Uterus (tissue), 4 donors: Measurements from ENCODE around the gene TLCD3A. TPM values are rescaled to one million over a fixed set of nuclear protein-coding genes. Genes with fewer than 3 reads are reported as not detected.
"Not testable (repeated sequence)": the region's sequence is repeated elsewhere in the genome, so short reads cannot be mapped to it uniquely, and the experiment has no call there.

Experiments
- DNase-seq, 2 donors: peaks; one replicate each; pipeline ENCODE4 v3.0.0-alpha.2; 2019 to 2020
- H3K27ac ChIP-seq, 2 donors: fragments of 200-600 bp; sonication (generic); 1 replicate in 1 of 2; 2 replicates in 1 of 2; pipeline ENCODE4 v1.5.1; 2016 to 2018
- H3K27me3 ChIP-seq, 2 donors: fragments of 200-600 bp; sonication (generic); one replicate each; pipeline ENCODE4 v1.5.1; 2018 to 2019; ENCODE audit warnings: control low read depth in 1 of 2
- H3K36me3 ChIP-seq, 2 donors: fragments of 200-600 bp; sonication (generic); one replicate each; pipeline ENCODE4 v1.5.1; 2019; ENCODE audit warnings: control low read depth in 1 of 2
- H3K4me1 ChIP-seq, 2 donors: fragments of 200-600 bp; sonication (generic); one replicate each; pipeline ENCODE4 v1.5.1; 2018 to 2019; ENCODE audit warnings: control low read depth in 1 of 2
- H3K4me3 ChIP-seq, 2 donors: fragments of 200-600 bp; sonication (generic); 1 replicate in 1 of 2; 2 replicates in 1 of 2; pipeline ENCODE4 v1.5.1; 2018 to 2019; ENCODE audit warnings: mild to moderate bottlenecking in 1 of 2
- H3K9me3 ChIP-seq, 2 donors: fragments of 200-600 bp; sonication (generic); one replicate each; pipeline ENCODE4 v1.5.1; 2019; ENCODE audit warnings: control low read depth in 1 of 2
- CTCF ChIP-seq, 4 experiments: fragments of 200-600 bp in 2 of 4; fragments of 450-650 bp in 2 of 4; sonication (generic) in 2 of 4; IDR thresholded peaks; one replicate each; pipeline ENCODE4 v1.5.1; 2016 to 2019; ENCODE audit warnings: antibody characterized with exemption in 4 of 4, mild to moderate bottlenecking in 2 of 4, moderate library complexity in 1 of 4
- POLR2A ChIP-seq, 2 donors: fragments of 450-650 bp; IDR thresholded peaks; one replicate each; pipeline ENCODE4 v1.6.1; 2016; ENCODE audit warnings: antibody characterized with exemption in 2 of 2, mild to moderate bottlenecking in 1 of 2, moderate library complexity in 1 of 2
- intact Hi-C: fragments of 100-400 bp; cut with DNase I; formaldehyde crosslinking; loops from one replicate; pipeline ENCODE4 v1.15.1; 2023; ENCODE audit warnings: low total_unique reads
- total RNA-seq, 4 donors: library from RNA; depleted of rRNA in 3 of 4; stranded (reverse); fragments of >200 nt in 3 of 4; gene quantifications; one replicate each; pipeline versions ENCODE4 v1.1.0 to v1.2.4, GENCODE V29; 2014 to 2023
- donor health status: DM: yes; HTN: yes; CAD: no.

TLCD3A gene
- total RNA-seq, 4 donors from 2014 or later = 3.2 to 19.6 (median 15.6) TPM; not detected in 1

DNA sequence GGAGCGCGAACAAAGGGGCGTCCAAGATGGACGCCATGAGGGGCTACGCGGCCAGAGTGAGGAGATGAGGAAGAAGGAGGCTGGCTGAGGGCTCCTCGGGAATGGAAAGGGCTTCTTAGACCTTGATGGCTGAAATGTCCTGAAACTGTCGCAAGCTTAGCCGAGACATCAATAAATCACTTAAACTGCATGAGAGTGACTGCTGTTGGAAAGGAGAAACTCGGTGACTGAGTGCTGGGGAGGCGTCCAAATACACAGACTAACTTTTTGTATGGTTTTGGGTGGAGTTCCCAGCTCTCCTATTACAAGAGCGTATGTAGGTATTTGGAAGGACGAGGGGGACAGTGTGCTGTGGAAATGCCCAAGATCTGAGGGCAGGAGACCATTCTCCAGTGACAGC is 21.0 kb downstream of the TLCD3A start:
- Histone ChIP-seq H3K36me3 (no peaks in the 10 kb centered on the region), H3K27ac (no peak overlapping the region), H3K27me3 (no peaks in the 10 kb centered on the region), H3K4me1 (peaks cover 0 to 14% of the 10 kb centered on the region in 2 donors), H3K9me3 (no peaks in the 10 kb centered on the region), H3K4me3 (no peak overlapping the region)
- TF ChIP-seq POLR2A (IDR thresholded peaks at IDR 0.05) (no peak), CTCF (IDR thresholded peaks at IDR 0.05) (no peak)
- intact Hi-C loops = no loop called here
- no peak for DNase-seq

DNA sequence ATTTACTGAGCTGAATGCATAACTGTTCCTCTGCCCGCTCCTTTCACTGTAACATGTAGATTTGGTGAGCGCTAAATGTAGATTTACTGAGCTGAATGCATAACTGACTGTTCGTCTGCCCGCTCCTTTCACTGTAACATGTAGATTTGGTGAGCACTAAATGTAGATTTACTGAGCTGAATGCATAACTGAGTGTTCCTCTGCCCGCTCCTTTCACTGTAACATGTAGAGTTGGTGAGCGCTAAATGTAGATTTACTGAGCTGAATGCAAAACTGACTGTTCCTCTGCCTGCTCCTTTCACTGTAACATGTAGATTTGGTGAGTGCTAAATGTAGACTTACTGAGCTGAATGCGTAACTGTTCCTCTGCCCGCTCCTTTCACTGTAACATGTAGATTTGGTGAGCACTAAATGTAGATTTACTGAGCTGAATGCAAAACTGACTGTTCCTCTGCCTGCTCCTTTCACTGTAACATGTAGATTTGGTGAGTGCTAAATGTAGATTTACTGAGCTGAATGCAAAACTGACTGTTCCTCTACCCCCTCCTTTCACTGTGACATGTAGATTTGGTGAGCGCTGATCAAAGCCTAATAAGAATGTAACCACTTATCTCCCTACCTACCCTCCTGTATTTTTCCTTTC is 23.0 kb downstream of the TLCD3A start:
- H3K27ac ChIP-seq, H3K4me3 ChIP-seq, DNase-seq, H3K27me3 ChIP-seq, H3K9me3 ChIP-seq, H3K36me3 ChIP-seq, H3K4me1 ChIP-seq, intact Hi-C loops: not testable (repeated sequence)

DNA sequence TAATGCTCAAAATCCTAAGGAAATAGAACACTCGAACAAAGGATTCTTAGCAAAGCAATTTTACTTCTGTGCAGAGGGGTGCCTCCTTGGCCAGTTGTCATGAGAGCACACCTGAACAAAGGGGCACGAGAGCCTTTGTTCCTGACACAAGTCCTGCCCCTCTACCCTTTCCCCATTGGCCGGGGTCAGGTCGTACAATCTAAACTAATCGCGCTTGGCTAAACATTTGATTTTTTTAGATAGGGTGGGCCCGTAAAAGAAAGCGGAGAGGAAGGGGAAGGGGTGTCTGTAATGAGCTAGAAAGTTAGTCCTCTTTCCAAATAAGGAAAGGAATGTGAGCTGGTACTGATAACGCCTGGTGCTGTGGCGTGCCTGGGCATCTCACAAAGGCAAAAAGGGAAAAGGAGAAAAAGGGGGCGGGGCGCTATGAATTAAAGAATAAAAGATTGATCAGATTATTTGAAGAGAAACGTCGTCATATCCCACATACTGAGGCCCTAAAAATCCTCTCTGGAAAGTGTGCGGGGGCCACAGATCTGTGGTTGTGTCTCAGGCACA is 23.7 kb downstream of the TLCD3A start:
- H3K4me3 ChIP-seq, H3K36me3 ChIP-seq, H3K27me3 ChIP-seq, DNase-seq, intact Hi-C loops, H3K9me3 ChIP-seq, H3K4me1 ChIP-seq: not testable (repeated sequence)
- peak overlapping the region in 1 of 2 donors; percentile 8 for H3K27ac ChIP-seq

DNA sequence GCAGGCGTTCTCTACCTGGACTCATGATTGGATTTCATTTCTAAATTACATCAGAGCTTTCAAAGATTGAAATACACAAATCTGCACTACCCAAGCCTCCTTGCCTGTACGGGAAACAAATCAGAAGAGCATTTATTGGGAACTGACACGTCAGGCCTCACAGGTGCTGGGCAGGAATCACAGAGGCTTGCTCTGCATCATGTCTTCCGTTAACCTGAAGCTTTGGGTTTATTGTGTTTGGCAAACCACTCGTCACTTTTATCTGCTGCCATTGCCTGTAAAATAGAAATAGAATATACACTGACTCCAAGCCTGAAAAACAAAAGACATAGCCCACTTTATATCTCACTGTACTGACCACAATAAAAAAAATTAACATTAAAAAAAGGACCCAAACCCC is 27.6 kb downstream of the TLCD3A start:
- TF ChIP-seq POLR2A (IDR thresholded peaks at IDR 0.05) (no peak), CTCF (IDR thresholded peaks at IDR 0.05) (no peak)
- H3K27me3 ChIP-seq = no peaks in the 10 kb centered on the region
- no peaks in the 10 kb centered on the region for H3K4me1 ChIP-seq
- no peaks in the 10 kb centered on the region for H3K9me3 ChIP-seq
- H3K27ac ChIP-seq = no peak overlapping the region
- intact Hi-C loops = no loop called here
- no peaks in the 10 kb centered on the region for H3K36me3 ChIP-seq
- no peak overlapping the region for H3K4me3 ChIP-seq
- DNase-seq = no peak

DNA sequence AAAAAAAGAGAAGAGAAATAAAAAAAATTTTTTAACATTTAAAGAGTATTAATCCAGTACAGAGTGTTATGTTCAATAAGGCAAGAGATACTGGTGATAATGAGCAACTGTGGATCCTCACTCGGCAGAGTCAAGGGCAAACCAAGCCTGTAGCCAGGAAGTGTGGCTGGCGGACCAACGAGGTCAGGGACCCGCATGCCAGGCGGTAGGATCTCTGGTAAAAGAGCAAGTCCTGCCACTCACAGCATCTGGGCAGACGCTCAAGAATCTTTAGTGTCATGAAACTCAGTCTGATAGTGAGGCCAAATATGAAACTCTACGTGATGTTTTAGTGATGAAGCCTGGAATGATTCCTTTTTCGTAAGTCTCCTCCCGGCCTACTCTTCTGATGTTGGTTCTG is 28.0 kb downstream of the TLCD3A start:
- H3K4me1 ChIP-seq = no peaks in the 10 kb centered on the region
- no peak for DNase-seq
- intact Hi-C loops = no loop called here
- TF ChIP-seq CTCF (IDR thresholded peaks at IDR 0.05) (no peak), POLR2A (IDR thresholded peaks at IDR 0.05) (no peak)
- no peaks in the 10 kb centered on the region for H3K36me3 ChIP-seq
- no peaks in the 10 kb centered on the region for H3K27me3 ChIP-seq
- H3K4me3 ChIP-seq = no peak overlapping the region
- H3K27ac ChIP-seq = no peak overlapping the region
- H3K9me3 ChIP-seq = no peaks in the 10 kb centered on the region

DNA sequence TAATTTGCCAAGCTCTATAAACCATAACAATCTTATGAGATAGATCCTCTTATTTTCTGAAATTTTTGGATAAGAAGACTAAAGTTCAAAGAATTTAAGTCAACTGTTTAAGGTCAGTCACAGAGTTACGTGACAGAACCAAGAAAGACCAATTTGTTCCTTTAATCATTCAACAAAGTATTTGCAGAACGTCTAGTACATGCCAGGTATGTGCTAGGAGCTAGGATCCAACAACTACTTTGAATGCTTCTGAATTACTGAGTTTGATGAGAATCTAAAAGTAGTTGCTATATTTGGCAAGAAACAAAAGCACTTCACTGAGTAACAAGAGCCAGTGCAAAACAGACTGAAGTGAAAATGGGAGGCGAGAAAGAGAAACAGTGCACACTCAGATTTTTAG is 34.7 kb downstream of the TLCD3A start:
- Histone ChIP-seq H3K36me3 (no peaks in the 10 kb centered on the region), H3K27ac (no peak overlapping the region)
- intact Hi-C loops = no loop called here

More for the DNA sequence above, 34.7 kb downstream of the TLCD3A start:
- DNase-seq = no peak
- Histone ChIP-seq H3K4me1 (no peaks in the 10 kb centered on the region), H3K4me3 (no peak overlapping the region), H3K27me3 (no peaks in the 10 kb centered on the region), H3K9me3 (no peaks in the 10 kb centered on the region)
- TF ChIP-seq CTCF (IDR thresholded peaks at IDR 0.05) (no peak), POLR2A (IDR thresholded peaks at IDR 0.05) (no peak)
